ENCODE results near the gene ADGRE1.

The ADGRE1 gene

GRCh38 chr19:6887316-6887715 is at the start of gene ADGRE1:
Gene ADGRE1 (plus strand): TSS chr19:6887579. CDS start chr19:6887609, 30 bp downstream.
- Histone ChIP-seq H3K27me3 (ENCODE audit: control insufficient read depth, insufficient read depth, low read length) (peaks cover 3% of the 10 kb centered on the region; the same call in 1 of the 2 replicates), H3K9ac (ENCODE audit: low read length) (no peak within 1 kb of the TSS), H3K4me3 (ENCODE audit: low read depth, low read length) (no peak within 1 kb of the TSS), H3K9me3 (ENCODE audit: control insufficient read depth, insufficient read depth, low read depth, low read length) (peaks cover 30% of the 10 kb centered on the region; the same call in 1 of the 2 replicates), H3K36me3 (ENCODE audit: control insufficient read depth, insufficient read depth, low read length) (no peaks in the 10 kb centered on the region), H3K27ac (ENCODE audit: low read depth, low read length) (no peak within 1 kb of the TSS), H3K4me1 (ENCODE audit: control insufficient read depth, insufficient read depth, low read length) (no peaks in the 10 kb centered on the region)

GRCh38 chr19:6838062-6838655 is 49.2 kb upstream of the ADGRE1 start:
- Histone ChIP-seq H3K9me3 (ENCODE audit: control insufficient read depth, insufficient read depth, low read depth, low read length) (no peaks in the 10 kb centered on the region), H3K4me1 (ENCODE audit: control insufficient read depth, insufficient read depth, low read length) (no peaks in the 10 kb centered on the region), H3K36me3 (ENCODE audit: control insufficient read depth, insufficient read depth, low read length) (no peaks in the 10 kb centered on the region), H3K9ac (ENCODE audit: low read length) (no peak overlapping the region), H3K27me3 (ENCODE audit: control insufficient read depth, insufficient read depth, low read length) (no peaks in the 10 kb centered on the region), H3K27ac (ENCODE audit: low read depth, low read length) (no peak overlapping the region), H3K4me3 (ENCODE audit: low read depth, low read length) (no peak overlapping the region)

- H3K27me3 ChIP-seq (ENCODE audit: control insufficient read depth, insufficient read depth, low read length): no peaks in the 10 kb centered on the region
- H3K9me3 ChIP-seq (ENCODE audit: control insufficient read depth, insufficient read depth, low read depth, low read length): no peaks in the 10 kb centered on the region
- H3K4me1 ChIP-seq (ENCODE audit: control insufficient read depth, insufficient read depth, low read length): no peaks in the 10 kb centered on the region; the same call in 1 of the 2 replicates
- H3K9ac ChIP-seq (ENCODE audit: low read length): no peak overlapping the region
- no peak overlapping the region for H3K27ac ChIP-seq (ENCODE audit: low read depth, low read length)
- no peaks in the 10 kb centered on the region for H3K36me3 ChIP-seq (ENCODE audit: control insufficient read depth, insufficient read depth, low read length)
- no peak overlapping the region for H3K4me3 ChIP-seq (ENCODE audit: low read depth, low read length)
Measured at GRCh38 chr19:6842871-6843607, 44.3 kb upstream of the ADGRE1 start.

- Histone ChIP-seq H3K27ac (ENCODE audit: low read depth, low read length) (no peak overlapping the region), H3K4me1 (ENCODE audit: control insufficient read depth, insufficient read depth, low read length) (no peaks in the 10 kb centered on the region; the same call in 1 of the 2 replicates), H3K36me3 (ENCODE audit: control insufficient read depth, insufficient read depth, low read length) (no peaks in the 10 kb centered on the region), H3K9ac (ENCODE audit: low read length) (no peak overlapping the region), H3K27me3 (ENCODE audit: control insufficient read depth, insufficient read depth, low read length) (no peaks in the 10 kb centered on the region), H3K9me3 (ENCODE audit: control insufficient read depth, insufficient read depth, low read depth, low read length) (no peaks in the 10 kb centered on the region), H3K4me3 (ENCODE audit: low read depth, low read length) (no peak overlapping the region)
Measured at GRCh38 chr19:6847828-6848200, 39.6 kb upstream of the ADGRE1 start.

GRCh38 chr19:6848986-6849385 is 38.4 kb upstream of the ADGRE1 start:
- no peaks in the 10 kb centered on the region for H3K9me3 ChIP-seq (ENCODE audit: control insufficient read depth, insufficient read depth, low read depth, low read length)
- no peak overlapping the region for H3K27ac ChIP-seq (ENCODE audit: low read depth, low read length)
- H3K9ac ChIP-seq (ENCODE audit: low read length): no peak overlapping the region
- H3K4me3 ChIP-seq (ENCODE audit: low read depth, low read length): no peak overlapping the region
- H3K36me3 ChIP-seq (ENCODE audit: control insufficient read depth, insufficient read depth, low read length): no peaks in the 10 kb centered on the region
- H3K27me3 ChIP-seq (ENCODE audit: control insufficient read depth, insufficient read depth, low read length): no peaks in the 10 kb centered on the region
- no peaks in the 10 kb centered on the region; the same call in 1 of the 2 replicates for H3K4me1 ChIP-seq (ENCODE audit: control insufficient read depth, insufficient read depth, low read length)

- Histone ChIP-seq H3K36me3 (ENCODE audit: control insufficient read depth, insufficient read depth, low read length) (no peaks in the 10 kb centered on the region), H3K9me3 (ENCODE audit: control insufficient read depth, insufficient read depth, low read depth, low read length) (no peaks in the 10 kb centered on the region)
Measured at GRCh38 chr19:6849876-6850275, 37.5 kb upstream of the ADGRE1 start.

GRCh38 chr19:6851359-6851758 is 36.0 kb upstream of the ADGRE1 start:
- no peak overlapping the region for H3K4me3 ChIP-seq (ENCODE audit: low read depth, low read length)

More at GRCh38 chr19:6849876-6850275, 37.5 kb upstream of the ADGRE1 start:
- no peaks in the 10 kb centered on the region; the same call in 1 of the 2 replicates for H3K4me1 ChIP-seq (ENCODE audit: control insufficient read depth, insufficient read depth, low read length)
- H3K4me3 ChIP-seq (ENCODE audit: low read depth, low read length): no peak overlapping the region
- H3K27me3 ChIP-seq (ENCODE audit: control insufficient read depth, insufficient read depth, low read length): no peaks in the 10 kb centered on the region
- H3K27ac ChIP-seq (ENCODE audit: low read depth, low read length): no peak overlapping the region
- no peak overlapping the region for H3K9ac ChIP-seq (ENCODE audit: low read length)

GRCh38 chr19:6852001-6852400 is 35.4 kb upstream of the ADGRE1 start:
- Histone ChIP-seq H3K36me3 (ENCODE audit: control insufficient read depth, insufficient read depth, low read length) (no peaks in the 10 kb centered on the region), H3K9ac (ENCODE audit: low read length) (no peak overlapping the region)

More at GRCh38 chr19:6851359-6851758, 36.0 kb upstream of the ADGRE1 start:
- Histone ChIP-seq H3K27ac (ENCODE audit: low read depth, low read length) (no peak overlapping the region), H3K4me1 (ENCODE audit: control insufficient read depth, insufficient read depth, low read length) (no peaks in the 10 kb centered on the region; the same call in 1 of the 2 replicates), H3K9me3 (ENCODE audit: control insufficient read depth, insufficient read depth, low read depth, low read length) (no peaks in the 10 kb centered on the region), H3K9ac (ENCODE audit: low read length) (no peak overlapping the region), H3K36me3 (ENCODE audit: control insufficient read depth, insufficient read depth, low read length) (no peaks in the 10 kb centered on the region), H3K27me3 (ENCODE audit: control insufficient read depth, insufficient read depth, low read length) (no peaks in the 10 kb centered on the region)

GRCh38 chr19:6853868-6854267 is 33.5 kb upstream of the ADGRE1 start:
- H3K9me3 ChIP-seq (ENCODE audit: control insufficient read depth, insufficient read depth, low read depth, low read length): no peaks in the 10 kb centered on the region

More at GRCh38 chr19:6852001-6852400, 35.4 kb upstream of the ADGRE1 start:
- Histone ChIP-seq H3K4me3 (ENCODE audit: low read depth, low read length) (no peak overlapping the region), H3K4me1 (ENCODE audit: control insufficient read depth, insufficient read depth, low read length) (no peaks in the 10 kb centered on the region; the same call in 1 of the 2 replicates), H3K9me3 (ENCODE audit: control insufficient read depth, insufficient read depth, low read depth, low read length) (no peaks in the 10 kb centered on the region), H3K27me3 (ENCODE audit: control insufficient read depth, insufficient read depth, low read length) (no peaks in the 10 kb centered on the region), H3K27ac (ENCODE audit: low read depth, low read length) (no peak overlapping the region)

GRCh38 chr19:6854758-6855157 is 32.6 kb upstream of the ADGRE1 start:
- Histone ChIP-seq H3K9ac (ENCODE audit: low read length) (no peak overlapping the region), H3K27me3 (ENCODE audit: control insufficient read depth, insufficient read depth, low read length) (no peaks in the 10 kb centered on the region), H3K27ac (ENCODE audit: low read depth, low read length) (no peak overlapping the region), H3K36me3 (ENCODE audit: control insufficient read depth, insufficient read depth, low read length) (no peaks in the 10 kb centered on the region), H3K9me3 (ENCODE audit: control insufficient read depth, insufficient read depth, low read depth, low read length) (no peaks in the 10 kb centered on the region), H3K4me1 (ENCODE audit: control insufficient read depth, insufficient read depth, low read length) (no peaks in the 10 kb centered on the region), H3K4me3 (ENCODE audit: low read depth, low read length) (no peak overlapping the region)

More at GRCh38 chr19:6853868-6854267, 33.5 kb upstream of the ADGRE1 start:
- Histone ChIP-seq H3K4me3 (ENCODE audit: low read depth, low read length) (no peak overlapping the region), H3K4me1 (ENCODE audit: control insufficient read depth, insufficient read depth, low read length) (no peaks in the 10 kb centered on the region), H3K27ac (ENCODE audit: low read depth, low read length) (no peak overlapping the region), H3K36me3 (ENCODE audit: control insufficient read depth, insufficient read depth, low read length) (no peaks in the 10 kb centered on the region), H3K9ac (ENCODE audit: low read length) (no peak overlapping the region), H3K27me3 (ENCODE audit: control insufficient read depth, insufficient read depth, low read length) (no peaks in the 10 kb centered on the region)

GRCh38 chr19:6856749-6857372 is 30.5 kb upstream of the ADGRE1 start:
- Histone ChIP-seq H3K9ac (ENCODE audit: low read length) (no peak overlapping the region), H3K36me3 (ENCODE audit: control insufficient read depth, insufficient read depth, low read length) (no peaks in the 10 kb centered on the region), H3K27me3 (ENCODE audit: control insufficient read depth, insufficient read depth, low read length) (no peaks in the 10 kb centered on the region), H3K9me3 (ENCODE audit: control insufficient read depth, insufficient read depth, low read depth, low read length) (no peaks in the 10 kb centered on the region), H3K4me3 (ENCODE audit: low read depth, low read length) (no peak overlapping the region), H3K4me1 (ENCODE audit: control insufficient read depth, insufficient read depth, low read length) (no peaks in the 10 kb centered on the region), H3K27ac (ENCODE audit: low read depth, low read length) (no peak overlapping the region)

Measured in HUES6 (cell line).